BJ (cell line): ENCODE results near the gene FLCN. TPM values are rescaled to one million over a fixed set of nuclear protein-coding genes. Genes with fewer than 3 reads are reported as not detected.

Experiments used
- CTCF ChIA-PET: fragments of 350-600 bp; formaldehyde crosslinking; extraction: SDS; loops from one replicate; lab custom pipeline; 2021; ENCODE audit warnings: antibody characterized with exemption, inconsistent platforms; lab: Yijun Ruan, JAX
- POLR2A ChIA-PET: fragments of 300-600 bp; sonication (Branson Sonifier 250); formaldehyde crosslinking; extraction: SDS; loops from one replicate; lab custom pipeline; 2021; ENCODE audit warnings: antibody characterized with exemption; lab: Charles Lee
- DNase-seq: peaks from one replicate; pipeline ENCODE4 v3.0.0-alpha.2; 2011; ENCODE audit warnings: low read depth
- H3K27me3 ChIP-seq: 2 replicates; pipeline ENCODE4 v1.6.0; 2011; ENCODE audit warnings: low read length; ENCODE audit not compliant: control insufficient read depth, insufficient read depth
- H3K36me3 ChIP-seq: 2 replicates; pipeline ENCODE4 v1.5.1; 2011; ENCODE audit warnings: low read length; ENCODE audit not compliant: control insufficient read depth, insufficient read depth
- H3K4me3 ChIP-seq: 2 replicates; pipeline ENCODE4 v1.5.1; 2011; ENCODE audit warnings: low read depth, mild to moderate bottlenecking, control low read depth, low read length
- polyA plus RNA-seq: library from polyadenylated mRNA; depleted of rRNA; stranded (reverse); fragments of >200 nt; gene quantifications from 2 replicates; pipeline ENCODE4 v1.2.3, GENCODE V29; 2011
- TF ChIP-seq, protein P1 (sequence below): IDR thresholded peaks from 2 replicates; pipeline ENCODE4 v1.5.1; 2011; ENCODE audit warnings: low read depth, mild to moderate bottlenecking, control low read depth, inconsistent platforms, low read length, moderate library complexity; ENCODE audit not compliant: insufficient read depth

FLCN gene
- polyA plus RNA-seq, 1 experiment, result 15.4 TPM

DNA sequence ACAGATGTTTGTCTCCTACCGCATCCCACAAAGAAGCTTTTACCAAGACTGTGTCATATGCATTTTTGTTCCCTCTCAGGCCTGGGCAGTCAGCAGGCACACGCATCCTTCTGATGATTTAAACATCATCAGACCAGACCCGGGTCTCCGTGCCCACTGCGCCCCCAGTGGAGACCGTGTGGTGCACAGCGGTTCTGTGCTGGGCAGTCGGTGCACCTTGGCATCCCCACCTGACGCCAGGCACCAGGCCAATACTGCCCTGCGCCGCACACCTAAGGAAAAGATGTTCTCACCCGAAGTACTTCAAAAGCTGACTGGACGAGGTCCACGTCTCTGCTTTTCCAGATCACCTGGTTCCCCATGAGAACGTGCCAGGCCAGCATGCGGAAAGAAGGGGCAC is 20.2 kb downstream of the FLCN start:
- H3K36me3 ChIP-seq, result peaks cover 47% of the 10 kb centered on the region
- POLR2A ChIA-PET, result no interaction called here
- TF ChIP-seq, protein P1, sequence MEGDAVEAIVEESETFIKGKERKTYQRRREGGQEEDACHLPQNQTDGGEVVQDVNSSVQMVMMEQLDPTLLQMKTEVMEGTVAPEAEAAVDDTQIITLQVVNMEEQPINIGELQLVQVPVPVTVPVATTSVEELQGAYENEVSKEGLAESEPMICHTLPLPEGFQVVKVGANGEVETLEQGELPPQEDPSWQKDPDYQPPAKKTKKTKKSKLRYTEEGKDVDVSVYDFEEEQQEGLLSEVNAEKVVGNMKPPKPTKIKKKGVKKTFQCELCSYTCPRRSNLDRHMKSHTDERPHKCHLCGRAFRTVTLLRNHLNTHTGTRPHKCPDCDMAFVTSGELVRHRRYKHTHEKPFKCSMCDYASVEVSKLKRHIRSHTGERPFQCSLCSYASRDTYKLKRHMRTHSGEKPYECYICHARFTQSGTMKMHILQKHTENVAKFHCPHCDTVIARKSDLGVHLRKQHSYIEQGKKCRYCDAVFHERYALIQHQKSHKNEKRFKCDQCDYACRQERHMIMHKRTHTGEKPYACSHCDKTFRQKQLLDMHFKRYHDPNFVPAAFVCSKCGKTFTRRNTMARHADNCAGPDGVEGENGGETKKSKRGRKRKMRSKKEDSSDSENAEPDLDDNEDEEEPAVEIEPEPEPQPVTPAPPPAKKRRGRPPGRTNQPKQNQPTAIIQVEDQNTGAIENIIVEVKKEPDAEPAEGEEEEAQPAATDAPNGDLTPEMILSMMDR, result no peak
- DNase-seq, result no peak
- CTCF ChIA-PET, result no interaction called here
- H3K4me3 ChIP-seq, result no peak overlapping the region
- H3K27me3 ChIP-seq, result no peaks in the 10 kb centered on the region

DNA sequence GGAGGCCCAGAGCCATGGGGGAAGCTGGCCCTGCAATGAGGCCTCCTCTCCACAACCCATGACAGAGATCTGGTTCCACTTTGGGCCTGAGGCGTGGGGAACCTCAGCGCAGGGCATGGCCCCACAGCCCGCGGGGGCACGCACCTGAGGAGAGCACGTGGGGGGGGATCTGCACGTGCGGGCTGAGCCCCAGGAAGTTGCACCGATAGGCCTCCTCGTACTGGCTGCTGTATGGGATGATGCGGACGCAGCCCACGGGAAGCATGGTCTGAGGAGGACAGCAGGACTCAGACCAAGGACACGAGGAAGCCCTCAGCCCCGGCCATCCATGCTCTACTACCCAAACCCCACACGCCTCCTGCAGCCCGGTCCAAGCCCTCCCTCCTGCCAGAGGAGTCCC is 20.7 kb downstream of the FLCN start:
- TF ChIP-seq, protein P1, result no peak
- CTCF ChIA-PET, result no interaction called here
- POLR2A ChIA-PET, result no interaction called here
- no peak for DNase-seq
- H3K36me3 ChIP-seq, result peaks cover 42% of the 10 kb centered on the region
- no peaks in the 10 kb centered on the region for H3K27me3 ChIP-seq
- no peak overlapping the region for H3K4me3 ChIP-seq

DNA sequence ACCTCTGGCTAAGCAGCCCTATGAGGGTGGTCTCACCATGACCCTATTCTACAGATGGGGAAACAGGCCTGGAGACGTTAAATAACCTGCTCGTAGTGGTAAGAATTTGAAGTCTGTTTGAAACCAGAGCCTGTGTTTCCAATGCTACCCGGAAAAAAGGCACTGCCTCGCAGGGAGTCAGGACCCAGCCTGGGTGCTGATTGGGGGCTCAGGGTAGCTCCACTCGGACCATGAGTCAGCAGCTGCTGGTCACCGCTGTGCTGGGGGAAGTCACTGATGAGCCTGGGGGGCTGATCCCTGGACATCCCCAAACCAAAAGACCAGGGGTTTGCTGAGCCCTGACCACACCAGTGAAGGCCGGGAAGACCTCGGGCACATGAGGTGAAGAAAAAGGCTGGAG is 21.4 kb downstream of the FLCN start:
- Histone ChIP-seq H3K4me3 (no peak overlapping the region), H3K36me3 (peaks cover 37% of the 10 kb centered on the region), H3K27me3 (no peaks in the 10 kb centered on the region)
- CTCF ChIA-PET, result no interaction called here
- POLR2A ChIA-PET, result no interaction called here
- TF ChIP-seq, protein P1, result no peak
- DNase-seq, result no peak

DNA sequence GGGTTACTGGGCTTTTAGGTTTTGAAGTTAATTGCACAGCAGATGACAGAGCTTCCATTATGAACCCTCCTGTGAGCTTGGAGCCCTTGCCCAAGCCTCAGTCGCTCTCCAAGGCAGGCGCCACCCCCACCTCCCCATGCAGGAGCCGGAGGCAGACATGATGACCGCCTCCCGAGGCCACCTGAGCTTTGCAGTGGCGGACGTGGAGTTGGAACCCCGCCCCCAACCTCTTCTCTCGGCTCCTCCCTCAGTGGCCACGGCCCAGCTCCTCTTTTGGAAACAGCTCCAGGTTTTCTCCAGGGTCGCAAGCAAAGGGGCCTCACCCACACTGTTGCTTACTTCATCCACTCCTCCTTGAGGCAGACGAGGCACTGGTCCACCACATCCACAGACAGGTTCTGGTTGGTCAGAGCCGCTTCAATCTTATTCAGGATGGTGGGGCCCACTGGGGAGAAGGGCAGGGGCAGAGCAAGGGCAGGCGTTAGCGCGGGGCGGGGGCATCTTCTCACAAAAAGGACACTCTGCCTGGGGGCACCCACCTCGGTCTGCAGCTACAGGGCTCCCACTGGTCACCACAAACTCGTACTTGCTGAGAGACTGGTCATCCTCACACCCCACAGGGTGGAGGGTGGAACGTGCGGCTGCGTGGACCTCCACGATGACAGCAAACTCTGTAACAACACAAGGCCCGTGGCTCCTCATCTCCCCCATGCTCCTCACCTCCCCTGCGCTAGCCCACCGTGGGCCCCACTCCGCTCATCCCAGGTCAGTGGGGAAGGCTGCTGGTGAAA is 22.1 kb downstream of the FLCN start:
- peaks cover 34% of the 10 kb centered on the region for H3K36me3 ChIP-seq
- H3K4me3 ChIP-seq, result no peak overlapping the region
- DNase-seq, result no peak
- POLR2A ChIA-PET, result no interaction called here
- no peaks in the 10 kb centered on the region for H3K27me3 ChIP-seq
- TF ChIP-seq, protein P1, result no peak
- CTCF ChIA-PET, result interaction anchor here (0.9 kb wide), 1 partner anchor 21 kb away, joined by 3 read pairs; no protein-coding TSS in a partner anchor

DNA sequence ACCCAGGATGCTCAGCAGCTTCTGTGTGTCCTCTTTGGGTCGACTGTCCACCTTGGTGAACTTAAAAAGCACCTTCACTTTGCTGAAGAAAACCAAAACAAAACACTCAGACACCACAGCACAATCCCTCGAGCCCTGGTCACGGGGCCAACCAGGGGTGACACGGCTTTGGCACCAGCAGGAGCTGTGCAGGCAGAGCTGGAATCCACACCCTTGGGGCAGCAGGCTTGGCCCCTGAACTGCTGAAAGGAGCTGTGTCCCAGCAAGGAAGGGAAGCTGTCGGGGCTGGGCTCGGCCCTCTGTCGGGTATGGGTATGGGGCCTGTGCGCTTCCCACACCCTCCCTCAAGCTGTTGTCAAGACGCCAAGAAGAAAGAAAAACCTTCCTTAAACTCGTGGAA is 23.2 kb downstream of the FLCN start:
- ChIA-PET POLR2A (interaction anchor here (0.7 kb wide), 1 partner anchor 182 kb away, joined by 6 read pairs; no protein-coding TSS in a partner anchor), CTCF (interaction anchor here (0.9 kb wide), 1 partner anchor 10 kb away, joined by 3 read pairs; no protein-coding TSS in a partner anchor)
- no peak overlapping the region for H3K4me3 ChIP-seq
- DNase-seq, result no peak
- H3K27me3 ChIP-seq, result no peaks in the 10 kb centered on the region
- TF ChIP-seq, protein P1, result no peak
- H3K36me3 ChIP-seq, result peaks cover 31% of the 10 kb centered on the region
